Stomach (tissue), 4 donors: ENCODE data around the gene GTPBP4.

Experiments
- EP300 ChIP-seq: sonication (generic); formaldehyde crosslinking; IDR thresholded peaks from one replicate; pipeline ENCODE4 v1.6.1; 2017; ENCODE audit warnings: antibody characterized with exemption
- POLR2A ChIP-seq, 4 donors: fragments of 450-650 bp; IDR thresholded peaks; one replicate each; pipeline ENCODE4 v1.6.1; 2016; ENCODE audit warnings: antibody characterized with exemption in 4 of 4, control low read depth in 2 of 4, mild to moderate bottlenecking in 1 of 4, moderate library complexity in 1 of 4
- POLR2AphosphoS5 ChIP-seq, 3 donors: sonication (generic); formaldehyde crosslinking; IDR thresholded peaks; one replicate each; pipeline ENCODE4 v1.6.1; 2016; ENCODE audit warnings: antibody characterized with exemption in 3 of 3
- TF ChIP-seq, protein P1 (sequence below), 7 experiments: fragments of 450-650 bp in 4 of 7; fragments of 200-600 bp in 3 of 7; sonication (generic) in 3 of 7; IDR thresholded peaks; one replicate each; pipeline ENCODE4 v1.5.1; 2016 to 2019; ENCODE audit warnings: antibody characterized with exemption in 7 of 7, control low read depth in 2 of 7, mild to moderate bottlenecking in 1 of 7

DNA sequence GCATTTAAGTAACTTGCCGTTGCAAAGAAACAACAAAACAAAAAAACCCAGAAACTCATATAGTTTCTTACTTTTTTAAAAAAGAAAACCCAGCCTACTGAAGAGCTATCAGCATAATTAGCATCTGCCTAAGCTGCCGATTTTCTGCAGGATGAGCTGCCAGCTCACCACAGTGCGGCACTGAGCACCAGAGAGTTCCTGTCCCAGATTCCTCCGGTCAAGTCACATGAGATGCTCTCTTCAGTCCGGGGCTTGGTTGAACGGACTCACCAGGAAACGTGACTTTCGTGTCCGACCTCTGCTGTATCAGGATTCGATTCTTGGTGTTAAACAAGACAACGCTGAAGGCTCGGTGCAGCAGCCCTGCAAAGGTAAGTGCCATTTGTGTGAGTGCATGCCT, 34.2 kb downstream of the GTPBP4 start:
- TF ChIP-seq POLR2AphosphoS5 (IDR thresholded peaks at IDR 0.05), result no peak
- TF ChIP-seq POLR2A (IDR thresholded peaks at IDR 0.05), result no peak
- TF ChIP-seq, protein P1, sequence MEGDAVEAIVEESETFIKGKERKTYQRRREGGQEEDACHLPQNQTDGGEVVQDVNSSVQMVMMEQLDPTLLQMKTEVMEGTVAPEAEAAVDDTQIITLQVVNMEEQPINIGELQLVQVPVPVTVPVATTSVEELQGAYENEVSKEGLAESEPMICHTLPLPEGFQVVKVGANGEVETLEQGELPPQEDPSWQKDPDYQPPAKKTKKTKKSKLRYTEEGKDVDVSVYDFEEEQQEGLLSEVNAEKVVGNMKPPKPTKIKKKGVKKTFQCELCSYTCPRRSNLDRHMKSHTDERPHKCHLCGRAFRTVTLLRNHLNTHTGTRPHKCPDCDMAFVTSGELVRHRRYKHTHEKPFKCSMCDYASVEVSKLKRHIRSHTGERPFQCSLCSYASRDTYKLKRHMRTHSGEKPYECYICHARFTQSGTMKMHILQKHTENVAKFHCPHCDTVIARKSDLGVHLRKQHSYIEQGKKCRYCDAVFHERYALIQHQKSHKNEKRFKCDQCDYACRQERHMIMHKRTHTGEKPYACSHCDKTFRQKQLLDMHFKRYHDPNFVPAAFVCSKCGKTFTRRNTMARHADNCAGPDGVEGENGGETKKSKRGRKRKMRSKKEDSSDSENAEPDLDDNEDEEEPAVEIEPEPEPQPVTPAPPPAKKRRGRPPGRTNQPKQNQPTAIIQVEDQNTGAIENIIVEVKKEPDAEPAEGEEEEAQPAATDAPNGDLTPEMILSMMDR (IDR thresholded peaks at IDR 0.05), result no peak
- no peak for TF ChIP-seq EP300
